ENCODE data around the gene BARHL1.

DNA sequence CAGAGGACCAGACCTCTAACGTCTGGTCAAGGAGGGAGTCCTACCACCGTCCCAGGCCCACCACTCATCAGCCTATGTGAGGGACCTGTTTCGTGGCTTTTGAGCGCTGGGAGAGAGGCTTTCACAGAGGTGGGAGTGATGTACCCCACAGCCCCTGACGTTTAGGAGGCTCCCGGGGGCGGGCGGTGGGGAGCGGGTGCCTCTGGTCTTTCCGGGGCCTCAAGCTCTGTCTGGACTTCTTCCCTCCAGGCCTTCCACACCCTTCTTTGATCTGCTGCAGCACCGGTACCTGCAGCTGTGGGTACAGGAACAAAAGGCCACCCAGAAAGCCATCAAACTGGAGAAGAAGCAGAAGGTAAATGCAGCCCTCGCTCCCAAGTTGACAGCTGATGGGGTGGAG is 45.1 kb upstream of the BARHL1 start:
- no peak for TF ChIP-seq SUZ12 (IDR thresholded peaks at IDR 0.05; ENCODE audit: extremely low read depth, insufficient read depth, insufficient read length)
- no peak for TF ChIP-seq ZNF274 (IDR thresholded peaks at IDR 0.05; ENCODE audit: low read depth, low read length)
- no peak for TF ChIP-seq YY1 (IDR thresholded peaks at IDR 0.05; ENCODE audit: insufficient read depth, insufficient read length)

Measured in NT2/D1 (cell line).